ENCODE measurements around the gene SINHCAF.
"Not testable (repeated sequence)": the region's sequence is repeated elsewhere in the genome, so short reads cannot be mapped to it uniquely, and the experiment has no call there.

SINHCAF gene

DNA sequence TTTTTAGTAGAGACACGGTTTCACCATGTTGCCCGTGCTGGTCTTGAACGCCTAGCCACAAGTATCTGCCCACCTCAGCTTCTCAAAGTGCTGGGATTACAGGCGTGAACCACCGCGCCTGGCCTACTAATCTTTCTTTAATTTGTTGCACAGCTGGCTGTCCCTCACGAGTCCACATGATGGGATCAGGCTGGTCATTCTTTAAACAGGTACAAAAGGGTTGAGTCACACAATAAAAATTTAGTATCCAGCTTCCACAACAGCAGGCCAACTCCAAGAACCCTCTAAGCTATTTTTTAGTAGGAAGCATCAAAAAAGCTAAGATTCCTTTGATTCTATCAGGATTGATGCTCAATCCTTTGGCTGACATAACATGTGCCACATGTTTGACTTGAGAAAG, 17.8 kb downstream of the SINHCAF start:
- DNase-seq (ENCODE audit: low spot score) = no peak

DNA sequence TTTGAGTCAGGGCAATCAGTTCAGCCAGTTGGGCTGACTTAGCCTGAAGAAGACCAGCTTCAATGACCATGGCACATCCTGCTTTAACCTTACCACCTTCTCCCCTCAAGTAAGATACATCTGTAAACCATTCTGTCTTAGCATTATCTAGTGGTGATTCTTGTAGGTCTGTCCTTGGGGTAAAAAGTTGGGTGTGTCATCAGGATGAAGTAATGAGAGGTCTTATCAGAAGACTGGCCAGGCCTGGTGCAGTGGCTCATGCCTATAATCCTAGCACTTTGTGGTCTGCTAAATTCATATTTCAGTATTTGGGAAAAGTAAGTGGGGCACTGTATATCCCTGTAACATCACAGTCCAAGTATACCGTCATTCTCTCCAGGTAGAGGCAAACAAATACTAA, 19.1 kb downstream of the SINHCAF start:
- DNase-seq (ENCODE audit: low spot score) = no peak

DNA sequence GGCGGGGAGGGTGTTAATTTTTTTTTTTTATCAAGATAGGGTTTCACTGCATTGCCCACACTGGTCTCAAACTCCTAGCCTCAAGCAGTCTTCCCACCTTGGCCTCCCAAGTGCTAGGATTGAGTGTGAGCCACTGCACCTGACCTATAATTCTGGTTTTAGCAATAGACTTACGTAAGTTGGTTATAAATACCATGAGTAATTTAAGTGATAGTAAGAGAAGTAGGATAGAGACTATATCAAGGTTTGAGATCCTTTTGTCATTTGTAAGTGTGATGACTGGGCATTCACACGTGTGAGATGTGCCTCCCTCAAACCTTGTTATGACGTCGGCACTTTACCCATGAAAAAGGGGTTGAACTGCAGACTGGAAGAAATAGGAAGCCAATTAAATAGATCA, 22.5 kb downstream of the SINHCAF start:
- no peak for DNase-seq (ENCODE audit: low spot score)

DNA sequence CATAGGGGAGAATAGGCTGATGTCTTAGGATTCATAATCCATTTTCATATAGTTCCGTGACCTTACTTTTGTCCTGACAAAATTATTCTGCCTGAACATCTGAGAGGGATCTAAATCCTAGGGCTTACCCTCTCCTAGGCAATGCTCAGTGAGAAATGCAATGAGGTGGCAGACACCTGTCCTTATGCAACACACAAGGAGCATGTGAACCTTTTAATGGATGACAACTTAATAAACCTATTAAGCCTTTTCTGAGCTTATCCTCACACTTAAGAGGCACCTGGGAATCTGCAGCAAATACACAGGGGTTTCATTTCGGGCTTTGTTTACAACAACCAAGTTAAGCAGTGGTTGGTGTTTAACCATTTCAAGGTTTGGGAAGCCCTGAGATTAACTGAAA, 24.6 kb downstream of the SINHCAF start:
- no peak for DNase-seq (ENCODE audit: low spot score)

DNA sequence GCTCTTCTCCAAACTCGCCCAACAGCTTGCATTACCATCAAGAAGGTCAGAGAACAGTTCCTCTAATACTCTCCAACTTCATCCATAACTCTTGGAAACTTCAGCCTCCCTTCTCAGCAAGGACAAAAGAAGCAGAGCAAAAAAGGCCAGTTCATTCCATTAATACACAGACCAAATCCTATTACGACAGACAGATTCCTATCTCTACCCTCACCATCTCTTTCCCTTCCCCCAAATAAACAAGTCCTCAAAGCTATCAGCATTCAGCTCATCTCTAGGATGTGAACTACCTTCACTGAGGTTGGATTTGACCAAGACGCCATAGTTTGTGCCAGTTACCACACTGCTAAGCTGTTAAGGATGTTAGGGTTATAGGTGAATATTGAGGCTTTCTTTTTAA, 25.2 kb downstream of the SINHCAF start:
- DNase-seq (ENCODE audit: low spot score) = no peak

DNA sequence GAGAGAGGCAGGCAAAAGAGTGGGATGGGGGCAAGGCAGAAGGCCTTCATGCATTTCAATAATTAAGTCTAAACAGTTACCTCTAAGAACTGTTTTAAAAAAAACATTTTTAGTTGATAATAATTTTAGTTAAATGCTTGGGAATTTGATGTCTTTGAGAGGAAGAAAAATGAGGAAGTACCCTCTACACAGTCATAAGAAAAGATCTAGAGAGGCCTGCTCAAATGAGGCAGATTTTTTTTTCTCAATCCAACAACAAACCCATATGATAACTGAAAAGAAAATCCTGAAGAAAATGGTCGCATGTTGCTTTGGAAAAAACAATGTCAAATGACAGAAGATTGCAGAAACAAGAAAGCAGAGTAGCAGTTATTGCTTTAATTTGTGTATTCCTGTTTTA, 25.6 kb downstream of the SINHCAF start:
- DNase-seq (ENCODE audit: low spot score) = no peak

DNA sequence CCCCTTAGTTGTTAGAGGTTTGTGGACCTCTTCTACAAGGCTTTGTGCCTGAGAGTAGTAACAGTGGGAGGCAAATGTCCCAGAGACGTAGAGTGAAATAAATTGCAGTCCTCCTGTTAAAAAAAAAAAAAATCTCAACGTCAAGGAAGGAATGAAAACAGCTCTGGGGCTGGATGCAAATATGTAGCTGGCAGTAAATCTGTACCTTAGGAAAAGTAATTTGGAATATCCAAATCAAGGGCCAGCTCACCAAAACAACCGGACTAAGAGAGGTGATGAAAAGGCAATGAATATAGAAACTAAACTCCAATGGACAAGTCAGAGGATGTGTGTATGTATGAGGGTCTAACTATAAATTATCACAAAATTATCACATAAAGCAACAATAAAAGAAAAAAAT, 27.0 kb downstream of the SINHCAF start:
- no peak for DNase-seq (ENCODE audit: low spot score)

DNA sequence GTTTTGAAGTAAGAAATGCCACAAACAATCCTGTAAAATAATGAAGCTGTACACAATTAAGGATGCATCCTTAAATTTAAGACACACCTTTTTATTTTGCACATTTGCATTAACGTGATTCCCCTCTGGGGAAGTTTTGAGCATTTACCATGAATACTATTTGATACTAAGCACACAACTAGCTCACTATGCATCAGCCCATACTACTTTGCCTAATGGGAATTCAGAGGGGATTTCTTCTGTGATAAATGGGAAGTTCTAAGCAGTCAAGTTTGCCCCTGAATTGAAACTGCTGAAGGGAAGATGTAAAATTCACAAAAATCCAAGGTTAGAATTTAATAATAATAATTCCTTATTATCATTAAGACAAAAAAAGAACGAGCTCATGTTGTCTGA, 27.4 kb downstream of the SINHCAF start:
- no peak for DNase-seq (ENCODE audit: low spot score)

DNA sequence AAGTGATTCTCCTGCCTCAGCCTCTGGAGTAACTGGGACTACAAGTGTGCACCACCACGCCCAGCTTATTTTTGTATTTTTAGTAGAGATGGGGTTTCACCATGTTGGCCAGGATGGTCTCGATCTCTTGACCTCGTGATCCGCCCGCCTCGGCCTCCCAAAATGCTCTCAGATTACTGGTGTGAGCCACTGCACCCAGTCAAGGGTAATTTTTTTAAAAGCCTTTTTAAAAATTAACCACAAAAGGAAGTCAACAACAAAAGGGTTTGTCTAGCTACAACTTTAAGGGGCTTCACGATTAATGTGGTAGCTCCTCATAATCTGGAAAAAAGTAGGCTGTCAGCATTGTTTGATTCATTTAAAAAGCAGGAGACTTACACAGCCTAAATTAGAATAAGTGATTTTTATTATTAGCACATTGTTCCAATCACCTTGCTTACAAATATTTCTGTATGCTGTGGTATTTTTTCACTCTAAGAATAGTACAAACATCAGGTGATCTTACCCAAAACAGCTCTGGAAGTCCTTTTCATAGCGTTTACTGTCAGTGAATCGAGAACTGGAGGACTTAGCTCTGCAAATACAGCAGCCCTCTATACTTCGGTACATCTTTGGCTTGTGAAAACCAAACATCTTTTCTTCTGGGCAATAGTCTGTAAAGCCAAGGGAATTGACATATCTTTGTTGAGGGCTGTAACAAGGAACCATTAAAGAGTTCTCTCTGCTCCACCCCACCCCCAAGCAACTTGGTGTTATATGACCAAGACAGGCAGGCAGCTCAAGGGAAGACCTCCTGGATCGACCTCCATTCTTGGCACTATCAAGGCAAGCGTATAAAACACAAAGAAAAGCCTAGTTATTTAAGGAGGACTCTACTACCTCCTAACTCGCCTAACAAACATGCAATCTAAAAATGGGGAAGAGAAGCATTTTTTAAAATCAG, 28.1 kb downstream of the SINHCAF start:
- no peak for DNase-seq (ENCODE audit: low spot score)

DNA sequence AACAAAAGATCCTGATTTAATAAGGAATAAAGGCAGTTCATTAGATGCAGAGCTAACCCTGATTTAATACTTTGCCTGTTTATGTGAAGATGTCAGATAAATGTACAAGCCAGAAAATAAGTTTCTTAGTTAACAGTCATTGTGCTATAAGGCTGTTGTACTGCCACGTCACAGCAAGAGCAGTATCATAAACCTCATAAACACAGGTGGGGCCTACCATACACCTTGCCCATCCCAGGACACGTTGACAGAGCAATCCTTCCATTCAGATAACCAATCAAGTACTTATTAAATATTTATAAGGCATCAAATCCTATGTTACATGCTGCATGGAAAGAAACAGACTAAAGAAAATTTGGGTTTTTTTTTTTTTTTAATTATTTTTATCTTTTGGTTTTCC, 36.5 kb downstream of the SINHCAF start:
- no peak for DNase-seq (ENCODE audit: low spot score)

DNA sequence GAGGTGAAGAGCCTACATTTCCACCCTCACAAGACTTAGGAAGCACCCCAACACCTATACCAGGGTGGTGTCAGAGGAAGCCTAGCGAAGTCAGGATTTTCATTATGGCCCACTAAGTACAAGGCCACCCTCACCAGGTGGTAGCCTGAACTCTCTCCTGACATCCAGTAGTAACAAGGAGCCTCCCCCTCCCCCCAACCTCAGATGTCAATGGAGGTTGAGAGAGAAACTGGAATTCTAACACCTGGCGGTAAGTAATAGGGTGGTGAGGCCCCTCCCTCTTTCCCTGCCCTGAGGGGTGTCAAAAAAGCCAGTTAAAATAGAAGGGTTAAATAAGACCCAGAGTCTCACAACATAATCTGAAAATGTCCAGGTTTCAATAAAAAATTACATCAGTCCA, 37.6 kb downstream of the SINHCAF start:
- no peak for DNase-seq (ENCODE audit: low spot score)

DNA sequence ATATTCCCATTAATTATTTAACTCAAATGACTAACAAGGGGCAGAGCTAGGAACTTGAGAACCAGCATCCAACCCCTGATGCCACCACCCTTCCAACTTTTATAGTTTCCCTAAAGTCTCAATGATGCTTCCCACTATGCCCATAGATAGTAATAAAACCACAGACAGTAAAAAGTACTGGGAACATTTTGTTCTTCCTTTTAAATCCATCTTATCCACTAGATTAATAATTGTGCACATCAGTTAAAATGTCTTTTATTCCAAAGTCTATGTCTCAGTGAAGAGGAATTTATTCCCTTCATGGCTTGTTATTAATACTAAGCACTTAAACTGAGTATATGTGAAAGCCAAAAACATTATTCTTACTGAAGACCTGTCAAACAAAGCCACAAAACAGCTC, 45.8 kb downstream of the SINHCAF start:
- DNase-seq (ENCODE audit: low spot score) = no peak

DNA sequence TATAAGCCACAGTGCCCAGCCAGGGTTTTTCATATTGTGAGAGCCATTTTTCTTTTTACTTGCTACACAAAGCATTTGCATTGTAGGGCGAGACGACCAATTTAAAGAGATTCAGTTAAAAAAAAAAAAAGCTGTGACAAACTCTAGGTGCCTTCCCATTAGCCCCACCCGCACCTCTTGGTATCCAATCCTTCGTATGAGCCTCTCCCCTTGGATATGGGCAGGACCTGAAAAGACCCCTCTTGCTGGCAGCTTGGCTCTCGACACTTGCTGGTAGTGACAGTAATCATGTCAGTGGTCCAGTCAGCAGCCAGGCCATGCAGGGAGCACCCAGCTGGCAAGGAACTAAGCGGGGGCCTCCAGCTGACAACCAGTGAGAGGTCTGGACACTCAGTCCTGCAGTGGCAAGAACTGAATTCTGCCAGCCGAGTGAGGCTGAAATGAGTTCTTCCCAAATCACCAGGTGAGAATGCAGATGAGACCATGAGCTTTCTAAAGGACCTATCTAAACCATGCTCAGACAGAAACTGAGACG, 46.5 kb downstream of the SINHCAF start:
- DNase-seq (ENCODE audit: low spot score) = no peak

DNA sequence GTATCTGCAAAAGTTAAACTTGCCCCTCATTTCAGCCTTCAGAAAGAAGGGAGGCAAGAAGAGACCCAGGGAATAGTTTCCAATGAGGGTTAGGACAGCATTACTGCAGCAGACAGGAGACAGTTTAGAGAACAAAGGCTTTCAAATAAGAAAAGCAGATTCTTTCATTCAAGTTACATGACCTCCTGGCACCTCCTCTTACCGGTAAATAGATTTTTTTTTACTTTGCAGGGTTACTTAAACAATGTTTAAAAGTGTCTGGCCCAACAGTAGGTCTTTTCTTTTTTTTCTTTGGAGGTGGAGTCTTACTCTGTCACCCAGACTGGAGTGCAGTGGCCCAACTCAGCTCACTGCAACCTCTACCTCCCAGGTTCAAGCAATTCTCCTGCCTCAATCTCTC, 47.1 kb downstream of the SINHCAF start:
- DNase-seq (ENCODE audit: low spot score) = no peak

DNA sequence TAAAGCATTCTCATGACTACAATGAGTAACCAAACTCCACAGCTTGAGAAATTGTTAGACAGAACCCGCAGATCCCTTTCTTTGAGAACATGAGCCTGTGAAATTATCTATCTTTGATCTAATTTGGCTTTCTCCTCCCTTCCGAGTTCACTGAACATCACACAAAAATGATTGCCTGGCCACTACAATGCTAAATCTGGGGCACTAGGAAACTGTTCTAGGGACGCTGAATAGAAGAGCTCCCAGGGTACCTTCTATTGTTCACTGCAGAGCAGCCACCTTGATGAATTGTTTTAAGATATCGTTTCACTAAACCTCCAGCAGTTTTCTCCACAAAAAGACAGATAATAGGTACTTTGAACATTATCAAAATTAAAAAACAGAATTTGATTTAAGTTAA, 47.5 kb downstream of the SINHCAF start:
- DNase-seq (ENCODE audit: low spot score) = no peak

DNA sequence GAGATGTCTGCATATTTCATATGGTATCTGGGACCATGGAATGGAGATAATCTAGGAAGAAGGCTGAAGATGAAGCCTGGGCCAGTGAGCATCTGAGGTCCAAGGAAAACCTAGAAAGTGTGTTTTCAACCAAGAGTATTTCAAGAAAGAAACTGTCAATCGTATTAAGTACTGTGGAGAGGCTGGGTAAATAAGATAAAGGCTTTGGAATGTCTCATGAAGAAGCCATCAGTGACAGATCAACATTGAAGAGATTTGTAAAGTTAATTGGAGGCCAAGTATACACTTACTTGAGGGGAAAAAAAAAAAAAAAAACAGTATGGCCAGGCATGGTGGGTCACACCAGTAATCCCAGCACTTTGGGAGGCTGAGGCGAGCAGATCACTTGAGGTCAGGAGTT, 48.9 kb downstream of the SINHCAF start:
- no peak for DNase-seq (ENCODE audit: low spot score)

DNA sequence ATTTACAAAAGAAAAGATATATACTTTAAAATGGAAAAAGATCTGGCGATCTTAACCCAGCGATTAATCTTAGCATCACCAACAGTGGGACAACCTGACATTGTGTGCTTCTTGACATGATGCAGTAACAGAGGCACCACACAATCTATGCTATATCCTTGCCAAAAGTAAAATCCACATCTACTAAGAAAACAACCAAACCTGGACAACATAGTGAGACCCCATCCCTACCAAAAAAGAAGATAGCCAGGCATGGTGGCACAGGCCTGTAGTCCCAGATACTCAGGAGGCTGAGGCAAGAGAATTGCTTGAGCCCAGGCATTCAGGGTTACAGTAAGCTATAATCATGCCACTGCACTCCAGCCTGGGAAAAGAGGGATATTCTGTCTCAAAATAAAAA, 50.5 kb downstream of the SINHCAF start:
- no peak for DNase-seq (ENCODE audit: low spot score)

DNA sequence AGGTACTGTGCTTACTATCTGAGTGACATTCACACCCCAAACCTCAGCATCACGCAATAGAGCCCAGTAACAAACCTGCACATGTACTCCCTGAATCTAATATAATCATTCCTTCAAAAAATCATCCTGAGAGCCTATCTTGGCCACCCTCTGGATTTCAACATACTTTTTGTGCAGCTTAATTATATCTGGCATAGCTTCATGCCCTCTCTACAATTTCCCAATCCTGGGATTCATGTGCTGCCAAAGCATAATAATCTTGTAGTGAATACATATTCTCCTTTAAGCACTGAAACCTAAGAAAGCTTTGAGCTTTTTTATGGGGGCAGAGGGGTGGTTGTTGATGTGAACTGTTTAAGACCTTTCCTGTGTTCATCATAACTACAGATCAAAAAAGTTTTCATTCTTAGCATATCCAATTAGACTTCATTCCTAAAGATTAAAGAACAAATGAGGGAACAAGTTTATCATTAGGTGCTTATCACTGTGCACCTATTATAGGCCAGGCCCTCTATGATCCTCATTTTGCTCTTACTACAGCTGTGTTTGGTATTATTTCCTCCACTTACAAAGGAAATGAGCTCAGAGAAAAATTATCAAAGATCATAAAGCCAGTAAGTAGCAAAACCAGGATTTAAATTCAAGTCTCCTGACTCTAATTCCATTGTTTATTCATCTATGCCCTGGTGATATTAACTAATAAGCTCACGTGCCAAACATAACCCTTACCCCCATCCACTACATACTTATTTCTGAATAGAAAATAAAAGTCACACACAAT, 51.2 kb downstream of the SINHCAF start:
- no peak for DNase-seq (ENCODE audit: low spot score)

DNA sequence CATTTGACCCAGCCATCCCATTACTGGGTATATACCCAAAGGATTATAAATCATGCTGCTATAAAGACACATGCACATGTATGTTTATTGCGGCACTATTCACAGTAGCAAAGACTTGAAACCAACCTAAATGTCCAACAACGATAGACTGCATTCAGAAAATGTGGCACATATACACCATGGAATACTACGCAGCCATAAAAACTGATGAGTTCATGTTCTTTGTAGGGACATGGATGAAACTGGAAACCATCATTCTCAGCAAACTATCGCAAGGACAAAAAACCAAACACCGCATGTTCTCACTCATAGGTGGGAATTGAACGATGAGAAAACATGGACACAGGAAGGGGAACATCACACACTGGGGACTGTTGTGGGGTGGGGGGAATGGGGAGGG, 52.2 kb downstream of the SINHCAF start:
- not testable (repeated sequence) for DNase-seq (ENCODE audit: low spot score)

DNA sequence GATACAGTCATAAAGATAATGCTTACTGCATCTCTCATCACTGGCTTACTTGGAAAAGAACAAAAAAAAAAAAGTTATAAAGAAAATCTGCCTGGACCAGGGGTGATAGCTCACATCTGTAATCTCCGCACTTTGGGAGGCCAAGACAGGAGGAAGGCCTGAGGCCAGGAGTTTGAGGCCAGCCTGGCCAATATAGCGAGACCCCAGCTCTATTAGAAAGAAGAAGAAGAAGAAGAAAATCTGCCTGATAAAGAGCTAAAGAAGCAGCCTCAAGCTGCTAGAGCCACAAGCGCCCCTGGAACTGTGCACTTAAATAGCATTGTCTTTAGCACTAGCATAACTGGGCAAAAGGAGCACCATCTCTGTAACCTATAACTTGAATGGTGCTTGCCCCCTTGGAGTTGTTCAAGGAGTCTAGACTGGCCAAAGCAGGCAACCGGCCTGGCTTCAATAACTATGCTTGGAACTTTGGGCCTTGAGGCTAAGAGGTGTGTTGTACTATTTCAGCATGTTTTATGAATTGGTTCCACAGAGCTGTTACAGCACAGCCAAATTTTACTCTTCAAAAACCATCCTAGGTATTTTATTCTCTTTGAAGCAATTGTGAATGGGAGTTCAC, 53.2 kb downstream of the SINHCAF start:
- no peak for DNase-seq (ENCODE audit: low spot score)

DNA sequence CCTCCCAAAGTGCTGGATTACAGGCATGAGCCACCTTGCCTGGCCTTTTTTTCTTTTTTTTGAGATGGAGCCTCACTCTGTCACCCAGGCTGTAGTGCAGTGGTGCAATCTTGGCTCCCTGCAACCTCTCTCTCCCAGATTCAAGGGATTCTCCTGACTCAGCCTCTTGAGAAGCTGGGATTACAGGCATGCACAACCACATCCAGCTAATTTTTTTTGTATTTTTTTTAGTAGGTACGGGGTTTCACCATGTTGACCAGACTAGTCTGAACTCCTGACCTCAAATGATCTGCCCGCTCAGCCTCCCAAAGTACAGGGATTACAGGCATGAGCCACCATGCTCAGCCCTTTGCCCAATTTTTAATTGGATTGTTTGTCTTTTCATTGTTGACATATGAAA, 58.0 kb downstream of the SINHCAF start:
- no peak for DNase-seq (ENCODE audit: low spot score)

DNA sequence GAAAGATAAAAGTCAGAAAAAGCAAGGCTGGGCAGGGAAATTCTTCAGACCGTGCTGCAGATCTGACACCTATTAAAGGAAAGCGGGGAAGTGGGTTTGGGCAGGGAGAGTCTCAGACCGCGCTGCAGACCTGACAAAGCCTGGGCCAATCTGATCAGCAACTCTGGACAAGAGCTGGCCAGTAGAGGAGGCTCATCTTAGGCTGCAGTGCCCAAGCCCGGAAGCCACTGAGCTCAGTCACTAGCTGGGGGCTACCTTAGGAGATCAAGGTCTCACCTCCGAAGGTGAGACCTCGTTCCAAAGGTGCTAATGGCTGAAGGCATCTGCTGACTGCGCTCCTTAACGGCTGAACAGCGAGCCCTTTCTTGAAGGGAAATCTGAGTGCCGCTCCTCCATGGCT, 60.2 kb downstream of the SINHCAF start:
- no peak for DNase-seq (ENCODE audit: low spot score)

DNA sequence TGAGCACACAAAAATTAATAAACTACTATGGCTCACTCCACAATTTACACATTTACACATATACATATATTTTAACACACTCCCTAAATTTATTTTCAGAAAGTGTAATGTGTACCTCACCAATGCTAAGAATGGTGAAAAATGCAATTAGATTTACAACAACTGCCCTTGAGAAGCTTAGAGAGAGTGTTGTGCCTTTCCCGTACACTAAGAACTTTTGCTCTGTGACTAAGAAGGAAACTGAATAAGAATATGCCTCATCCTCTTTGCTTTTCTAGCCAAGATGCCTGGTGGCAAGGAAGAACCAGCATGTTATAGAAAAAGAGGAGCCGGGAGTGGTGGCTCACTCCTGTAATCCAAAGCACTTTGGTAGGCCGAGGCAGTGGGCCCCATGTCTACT, 62.3 kb downstream of the SINHCAF start:
- DNase-seq (ENCODE audit: low spot score) = no peak

Data from hematopoietic multipotent progenitor cell treated with erythropoietin and hydrocortisone succinate and interleukin-3 and kit ligand, for 17 days (in vitro differentiated cells).